Fibroblast of pulmonary artery (primary cell): ENCODE measurements around the gene TTC6.

Source experiments
- DNase-seq: peaks from one replicate; pipeline ENCODE4 v3.0.0-alpha.2; 2010; ENCODE audit warnings: low read depth
- H3K4me3 ChIP-seq: replicated peaks from 2 replicates; pipeline ENCODE4 v1.5.1; 2011; ENCODE audit warnings: low read depth, mild to moderate bottlenecking, control low read depth, low read length, moderate library complexity
- TF ChIP-seq, protein P1 (sequence below): IDR thresholded peaks from 2 replicates; pipeline ENCODE4 v1.5.1; 2011; ENCODE audit warnings: mild to moderate bottlenecking, control low read depth, low read length, inconsistent platforms; ENCODE audit errors: missing control alignments

TTC6 gene

DNA sequence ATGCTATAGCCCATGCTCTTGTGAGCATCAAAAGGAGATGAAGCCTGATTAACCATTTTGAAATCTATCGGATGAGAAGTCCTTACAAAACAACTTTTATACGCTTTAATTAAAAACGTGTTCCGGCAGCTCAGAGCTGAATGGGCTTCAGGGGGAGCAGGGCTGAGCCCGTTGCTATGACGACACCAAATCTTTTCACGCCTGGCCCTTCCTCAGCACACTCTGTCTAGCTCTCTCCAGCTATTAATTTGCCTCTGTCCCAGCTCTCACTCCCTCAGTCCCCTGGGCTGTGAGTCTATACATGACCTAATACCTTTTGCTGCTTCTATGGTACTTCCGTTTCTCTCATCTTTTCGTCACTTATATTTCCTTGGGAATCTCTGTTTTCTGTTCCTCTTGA lies 16.2 kb upstream of the TTC6 start:
- TF ChIP-seq, protein P1, sequence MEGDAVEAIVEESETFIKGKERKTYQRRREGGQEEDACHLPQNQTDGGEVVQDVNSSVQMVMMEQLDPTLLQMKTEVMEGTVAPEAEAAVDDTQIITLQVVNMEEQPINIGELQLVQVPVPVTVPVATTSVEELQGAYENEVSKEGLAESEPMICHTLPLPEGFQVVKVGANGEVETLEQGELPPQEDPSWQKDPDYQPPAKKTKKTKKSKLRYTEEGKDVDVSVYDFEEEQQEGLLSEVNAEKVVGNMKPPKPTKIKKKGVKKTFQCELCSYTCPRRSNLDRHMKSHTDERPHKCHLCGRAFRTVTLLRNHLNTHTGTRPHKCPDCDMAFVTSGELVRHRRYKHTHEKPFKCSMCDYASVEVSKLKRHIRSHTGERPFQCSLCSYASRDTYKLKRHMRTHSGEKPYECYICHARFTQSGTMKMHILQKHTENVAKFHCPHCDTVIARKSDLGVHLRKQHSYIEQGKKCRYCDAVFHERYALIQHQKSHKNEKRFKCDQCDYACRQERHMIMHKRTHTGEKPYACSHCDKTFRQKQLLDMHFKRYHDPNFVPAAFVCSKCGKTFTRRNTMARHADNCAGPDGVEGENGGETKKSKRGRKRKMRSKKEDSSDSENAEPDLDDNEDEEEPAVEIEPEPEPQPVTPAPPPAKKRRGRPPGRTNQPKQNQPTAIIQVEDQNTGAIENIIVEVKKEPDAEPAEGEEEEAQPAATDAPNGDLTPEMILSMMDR, result no peak
- H3K4me3 ChIP-seq, result no peak overlapping the region
- DNase-seq, result no peak

DNA sequence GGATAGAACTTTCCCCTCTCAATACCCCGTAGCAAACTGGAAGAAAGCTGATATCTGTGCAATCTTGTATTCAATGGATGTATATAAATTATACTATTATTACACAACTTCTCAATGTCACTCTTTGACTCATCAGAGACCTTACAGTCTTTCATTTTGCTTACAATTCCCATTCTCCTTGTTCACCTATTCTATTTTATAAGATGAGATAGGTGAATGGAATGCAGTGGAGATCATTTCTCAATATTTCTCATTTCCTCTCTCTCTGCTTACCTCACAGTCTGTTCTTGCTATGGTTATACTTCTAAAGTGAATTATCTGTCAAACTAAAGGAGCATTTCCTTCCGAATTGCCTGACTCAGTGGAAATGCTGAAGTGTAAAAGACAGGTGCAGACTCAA lies 15.3 kb upstream of the TTC6 start:
- H3K4me3 ChIP-seq, result no peak overlapping the region
- TF ChIP-seq, protein P1, result no peak
- DNase-seq, result no peak

DNA sequence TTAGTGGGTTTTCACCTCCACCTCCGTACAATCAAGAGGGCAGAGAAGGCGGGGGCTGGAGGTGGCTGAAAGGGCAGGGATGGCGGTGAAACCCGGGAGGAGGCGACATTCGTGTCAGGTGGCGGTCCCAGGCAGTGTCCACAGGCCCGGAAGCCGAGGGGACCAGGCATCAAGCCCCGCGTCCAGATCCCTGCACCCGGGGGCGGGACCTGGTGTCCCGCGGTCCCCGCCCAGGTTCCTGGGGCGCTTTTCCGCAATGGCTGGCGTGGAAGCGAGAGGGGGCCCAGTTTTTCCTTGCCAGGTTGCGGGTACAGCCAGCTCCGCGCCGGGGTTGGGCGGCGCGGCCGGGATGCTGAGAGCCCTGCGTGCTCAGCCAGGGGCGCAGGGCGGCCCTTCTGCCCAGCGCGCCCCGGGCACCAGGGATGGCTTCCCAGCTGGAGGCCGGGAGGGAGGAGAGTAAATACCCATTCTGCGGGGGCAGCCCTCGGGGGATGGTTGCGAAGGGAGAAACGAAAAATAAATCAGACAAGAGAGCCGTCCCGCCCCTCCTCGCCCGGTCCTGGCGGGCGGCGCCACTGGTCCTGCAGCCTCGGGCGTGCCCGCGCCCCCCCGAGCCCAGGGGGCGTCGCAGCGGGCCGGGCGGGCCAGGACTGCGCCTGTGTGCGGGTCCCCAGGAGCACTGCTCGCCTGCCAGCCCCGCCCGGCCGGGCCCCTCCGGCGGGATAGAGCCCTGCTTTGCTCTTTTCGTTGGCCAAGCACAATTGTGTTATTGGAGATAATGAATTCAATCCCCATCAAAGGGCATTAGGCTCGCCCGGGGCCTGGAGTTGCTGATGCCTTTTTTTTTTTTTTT lies 11.8 kb upstream of the TTC6 start:
- DNase-seq, result no peak
- TF ChIP-seq, protein P1, result no peak
- H3K4me3 ChIP-seq, result no peak overlapping the region

DNA sequence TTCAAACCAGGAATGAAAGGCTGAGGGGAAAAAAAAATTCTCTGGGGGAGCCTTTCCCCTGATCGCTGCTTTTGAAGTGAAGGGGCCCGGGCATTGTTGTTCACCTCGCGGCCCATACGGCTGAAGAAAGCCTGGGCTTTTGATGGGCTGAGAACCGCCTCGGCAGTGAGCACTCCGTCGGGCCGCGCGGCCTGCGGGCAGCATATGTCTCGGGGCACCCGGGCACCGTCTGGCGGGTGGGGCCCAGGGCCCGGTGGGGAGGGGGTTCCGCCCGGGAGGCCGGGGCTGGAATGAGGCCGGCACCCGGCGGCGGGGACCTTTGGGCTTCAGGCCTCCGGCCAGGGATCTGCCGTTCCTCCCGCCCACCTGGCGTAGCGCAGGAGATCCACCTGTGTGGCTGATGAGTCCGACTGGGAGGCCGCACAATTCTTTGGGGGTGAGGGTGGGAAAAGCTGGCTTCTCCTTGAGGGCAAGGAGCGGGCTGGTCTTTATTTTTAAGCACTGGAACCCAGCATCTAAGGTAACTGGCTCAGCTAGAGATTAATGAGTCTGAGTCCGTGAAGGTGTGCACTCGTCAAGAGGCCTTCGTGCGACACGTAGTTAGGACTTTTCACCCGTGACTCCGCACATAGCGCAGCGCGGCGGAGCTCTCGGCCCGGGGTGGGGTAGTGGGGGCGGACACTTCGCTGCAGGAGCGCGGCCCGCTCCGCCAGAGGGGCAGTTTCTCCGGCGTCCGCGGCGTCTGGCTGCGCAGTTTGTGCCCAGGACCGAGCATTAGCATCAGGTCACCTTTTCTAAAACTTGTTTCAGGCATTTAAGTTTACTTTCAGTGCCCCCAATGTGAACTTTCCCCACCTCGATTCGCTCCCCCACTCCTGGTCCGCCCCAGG lies 11.0 kb upstream of the TTC6 start:
- no peak for DNase-seq

DNA sequence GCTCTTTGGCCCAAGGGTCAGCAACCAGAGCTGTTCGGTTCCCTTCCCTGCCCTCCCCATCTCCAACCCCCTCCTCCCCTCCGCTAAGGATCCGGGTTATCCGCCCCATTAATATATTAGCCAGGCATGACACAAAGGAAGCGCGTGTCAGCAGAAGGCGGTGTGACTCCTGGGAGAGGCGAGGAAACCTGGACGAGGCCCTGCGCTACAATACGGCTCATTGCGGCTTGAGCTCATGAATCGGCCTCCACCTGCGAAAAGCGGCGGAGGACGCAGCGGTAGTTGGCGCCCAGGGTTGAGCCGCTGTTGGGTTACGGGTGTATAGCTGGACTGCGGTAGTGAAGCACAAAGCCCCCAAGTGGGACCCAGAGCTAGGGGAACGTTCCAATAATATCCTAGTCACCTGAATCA lies 10.3 kb upstream of the TTC6 start:
- no peak for DNase-seq
- TF ChIP-seq, protein P1, result no peak
- H3K4me3 ChIP-seq, result no peak overlapping the region

More for the DNA sequence above, 11.0 kb upstream of the TTC6 start:
- H3K4me3 ChIP-seq, result no peak overlapping the region
- TF ChIP-seq, protein P1, result no peak

DNA sequence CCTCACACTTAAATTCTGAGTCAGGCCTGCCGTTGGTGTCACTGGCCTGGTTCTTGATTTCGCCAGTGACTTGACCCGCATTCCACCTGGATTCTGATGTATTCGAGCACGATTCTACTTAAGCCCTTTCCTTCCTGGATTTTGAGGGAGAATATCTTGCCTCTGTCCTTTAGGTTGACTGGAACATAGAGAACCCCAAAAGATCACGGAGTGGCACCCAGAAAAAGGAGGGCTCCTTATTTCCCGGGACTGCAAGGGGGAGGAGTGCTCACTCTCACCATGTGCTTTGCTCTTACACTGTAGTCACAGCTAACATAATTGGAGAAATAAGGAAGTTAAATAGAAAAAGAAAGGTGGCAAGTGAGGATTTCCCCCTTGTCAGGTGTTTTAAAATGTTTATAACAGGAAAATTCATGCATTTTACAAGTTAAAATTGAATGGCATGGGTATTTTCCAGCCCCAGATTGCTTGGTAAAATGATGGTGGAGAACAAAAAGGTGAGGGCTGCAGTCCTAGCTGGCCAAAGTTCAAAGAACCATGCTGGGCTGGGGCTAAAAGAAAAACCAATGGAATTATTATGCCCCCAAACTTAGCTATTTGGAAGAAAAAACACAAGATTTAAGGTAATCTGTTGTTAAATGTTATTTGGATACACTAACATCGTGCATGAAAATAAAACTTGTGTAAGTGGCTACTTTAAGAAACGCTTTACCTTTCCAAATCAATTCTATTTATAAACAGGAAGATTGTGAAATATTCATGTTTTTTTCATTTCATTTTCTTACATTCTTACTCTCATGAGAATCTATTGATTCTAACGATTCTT lies 9.2 kb upstream of the TTC6 start:
- DNase-seq, result no peak
- no peak overlapping the region for H3K4me3 ChIP-seq
- TF ChIP-seq, protein P1, result no peak
